HG02798 (cell line): ENCODE results near the gene NCS1.
A peak's percentile ranks its signal among the peaks of the same experiment; 100 is the strongest.
"Not testable (repeated sequence)": the region's sequence is repeated elsewhere in the genome, so short reads cannot be mapped to it uniquely, and the experiment has no call there.

Experiments
- ATAC-seq: cut with Tn5 transposase; IDR thresholded peaks from one replicate; pipeline ENCODE4 v1.9.1; 2021; ENCODE audit warnings: mild to moderate bottlenecking; ENCODE audit not compliant: unreplicated experiment, poor library complexity

Gene NCS1

GRCh38 chr9:130256644-130257043 is 84.4 kb downstream of the NCS1 start:
- ATAC-seq, result no peak

- ATAC-seq, result not testable (repeated sequence)
Observed at GRCh38 chr9:130258137-130258536, 85.9 kb downstream of the NCS1 start.

- no peak for ATAC-seq
Observed at GRCh38 chr9:130259044-130259443, 86.8 kb downstream of the NCS1 start.

GRCh38 chr9:130260816-130261765 is 88.9 kb downstream of the NCS1 start:
- no peak for ATAC-seq

GRCh38 chr9:130262061-130262745 is 90.0 kb downstream of the NCS1 start:
- no peak for ATAC-seq

- no peak for ATAC-seq
Observed at GRCh38 chr9:130262771-130263170, 90.6 kb downstream of the NCS1 start.

GRCh38 chr9:130263601-130264413 is 91.6 kb downstream of the NCS1 start:
- ATAC-seq, result no peak

- ATAC-seq, result no peak
Observed at GRCh38 chr9:130264414-130265350, 92.5 kb downstream of the NCS1 start.

GRCh38 chr9:130265431-130266235 is 93.4 kb downstream of the NCS1 start, which contains the start of gene HMCN2:
Gene HMCN2 (plus strand): TSS chr9:130265760. CDS start chr9:130265879, 119 bp downstream.
- no peak for ATAC-seq

- ATAC-seq, result no peak
Observed at GRCh38 chr9:130266236-130267098, 94.3 kb downstream of the NCS1 start.

- no peak for ATAC-seq
Observed at GRCh38 chr9:130267930-130268329, 95.7 kb downstream of the NCS1 start.

GRCh38 chr9:130268521-130269211 is 96.5 kb downstream of the NCS1 start:
- no peak for ATAC-seq

GRCh38 chr9:130271473-130271872 is 99.3 kb downstream of the NCS1 start:
- ATAC-seq, result no peak

- ATAC-seq, result no peak
Observed at GRCh38 chr9:130275156-130275555, 103.0 kb downstream of the NCS1 start.

- ATAC-seq, result no peak
Observed at GRCh38 chr9:130276121-130276520, 103.9 kb downstream of the NCS1 start.

- peak; percentile 40 for ATAC-seq
Observed at GRCh38 chr9:130276955-130277354, 104.8 kb downstream of the NCS1 start.

GRCh38 chr9:130277525-130277924 is 105.3 kb downstream of the NCS1 start:
- ATAC-seq, result not testable (repeated sequence)
